ENCODE results near the gene RFPL2.

The RFPL2 gene

GRCh38 chr22:32204040-32204855 lies 625 bp downstream of the RFPL2 start:
- H3K79me2 ChIP-seq (ENCODE audit: insufficient read depth, low read length): no peaks in the 10 kb centered on the region
- no peaks in the 10 kb centered on the region for H4K20me1 ChIP-seq (ENCODE audit: low read depth, low read length)
- no peak overlapping the region for H3K9ac ChIP-seq (ENCODE audit: low read length)
- no peaks in the 10 kb centered on the region for H3K27me3 ChIP-seq (ENCODE audit: low read length)
- H3K4me3 ChIP-seq (ENCODE audit: insufficient read depth, low read length, poor library complexity, severe bottlenecking): no peak overlapping the region
- H3K36me3 ChIP-seq (ENCODE audit: low read length): no peaks in the 10 kb centered on the region
- no peaks in the 10 kb centered on the region for H3F3A ChIP-seq (ENCODE audit: insufficient read depth)
- no peak overlapping the region for H3K4me2 ChIP-seq (ENCODE audit: low read depth, low read length, poor library complexity, severe bottlenecking)
- H2AFZ ChIP-seq (ENCODE audit: low read depth, low read length, severe bottlenecking): no peak overlapping the region
- TF ChIP-seq EZH2phosphoT487 (conservative IDR thresholded peaks at IDR 0.05; ENCODE audit: low read length) (no peak), CTCF (IDR thresholded peaks at IDR 0.05; ENCODE audit: insufficient read depth, low read length, poor library complexity, severe bottlenecking) (no peak)
- H3K9me3 ChIP-seq (ENCODE audit: insufficient read depth, low read length): no peaks in the 10 kb centered on the region
- H3K9me2 ChIP-seq (replicated peaks; ENCODE audit: insufficient read depth, low read length): no peaks in the 10 kb centered on the region
- H3K27ac ChIP-seq (ENCODE audit: low read depth, low read length): no peak overlapping the region

GRCh38 chr22:32203181-32204039 lies 1.5 kb downstream of the RFPL2 start:
- no peaks in the 10 kb centered on the region for H3F3A ChIP-seq (ENCODE audit: insufficient read depth)
- H3K9me3 ChIP-seq (ENCODE audit: insufficient read depth, low read length): no peaks in the 10 kb centered on the region
- H3K4me2 ChIP-seq (ENCODE audit: low read depth, low read length, poor library complexity, severe bottlenecking): no peak overlapping the region
- H4K20me1 ChIP-seq (ENCODE audit: low read depth, low read length): no peaks in the 10 kb centered on the region
- no peaks in the 10 kb centered on the region for H3K9me2 ChIP-seq (replicated peaks; ENCODE audit: insufficient read depth, low read length)
- no peak overlapping the region for H2AFZ ChIP-seq (ENCODE audit: low read depth, low read length, severe bottlenecking)
- no peak overlapping the region for H3K27ac ChIP-seq (ENCODE audit: low read depth, low read length)
- no peak overlapping the region for H3K4me3 ChIP-seq (ENCODE audit: insufficient read depth, low read length, poor library complexity, severe bottlenecking)
- no peaks in the 10 kb centered on the region for H3K27me3 ChIP-seq (ENCODE audit: low read length)
- H3K79me2 ChIP-seq (ENCODE audit: insufficient read depth, low read length): no peaks in the 10 kb centered on the region
- H3K36me3 ChIP-seq (ENCODE audit: low read length): no peaks in the 10 kb centered on the region
- no peak overlapping the region for H3K9ac ChIP-seq (ENCODE audit: low read length)
- no peak for TF ChIP-seq CTCF (IDR thresholded peaks at IDR 0.05; ENCODE audit: insufficient read depth, low read length, poor library complexity, severe bottlenecking)
- no peak for TF ChIP-seq EZH2phosphoT487 (conservative IDR thresholded peaks at IDR 0.05; ENCODE audit: low read length)

GRCh38 chr22:32202539-32203180 lies 2.2 kb downstream of the RFPL2 start:
- H3K79me2 ChIP-seq (ENCODE audit: insufficient read depth, low read length): no peaks in the 10 kb centered on the region
- H3K9me3 ChIP-seq (ENCODE audit: insufficient read depth, low read length): no peaks in the 10 kb centered on the region
- no peak overlapping the region for H3K27ac ChIP-seq (ENCODE audit: low read depth, low read length)
- H3K36me3 ChIP-seq (ENCODE audit: low read length): no peaks in the 10 kb centered on the region
- peak; percentile 35 for TF ChIP-seq CTCF (IDR thresholded peaks at IDR 0.05; ENCODE audit: insufficient read depth, low read length, poor library complexity, severe bottlenecking)
- no peak for TF ChIP-seq EZH2phosphoT487 (conservative IDR thresholded peaks at IDR 0.05; ENCODE audit: low read length)
- no peak overlapping the region for H3K4me3 ChIP-seq (ENCODE audit: insufficient read depth, low read length, poor library complexity, severe bottlenecking)
- no peaks in the 10 kb centered on the region for H3K9me2 ChIP-seq (replicated peaks; ENCODE audit: insufficient read depth, low read length)
- no peaks in the 10 kb centered on the region for H3F3A ChIP-seq (ENCODE audit: insufficient read depth)
- no peak overlapping the region for H3K9ac ChIP-seq (ENCODE audit: low read length)
- no peak overlapping the region for H2AFZ ChIP-seq (ENCODE audit: low read depth, low read length, severe bottlenecking)
- no peaks in the 10 kb centered on the region for H3K27me3 ChIP-seq (ENCODE audit: low read length)
- H3K4me2 ChIP-seq (ENCODE audit: low read depth, low read length, poor library complexity, severe bottlenecking): no peak overlapping the region
- H4K20me1 ChIP-seq (ENCODE audit: low read depth, low read length): no peaks in the 10 kb centered on the region
